HepG2 (cell line): Measurements from ENCODE around the gene SOAT2. TPM values are rescaled to one million over a fixed set of nuclear protein-coding genes. Genes with fewer than 3 reads are reported as not detected.

Source experiments
- AGO2 ChIP-seq: fragments of 200-400 bp; formaldehyde crosslinking; optimal IDR thresholded peaks from 2 replicates; pipeline ENCODE3; 2017; ENCODE audit warnings: mild to moderate bottlenecking, low read depth, low read length, moderate library complexity
- ARID3A ChIP-seq: IDR thresholded peaks from 2 replicates; pipeline ENCODE4 v1.6.1; 2012; ENCODE audit warnings: low read depth, low read length, improper control_type of control experiment
- DNMT3B ChIP-seq: conservative IDR thresholded peaks from 2 replicates; pipeline ENCODE4 v1.6.1; 2016; ENCODE audit warnings: missing biosample characterization, control low read depth
- ELF3 ChIP-seq: IDR thresholded peaks from 2 replicates; pipeline ENCODE4 v1.6.1; 2016; ENCODE audit warnings: missing genetic modification reagents, missing compliant biosample characterization
- FOSL2 ChIP-seq: sonication (generic); formaldehyde crosslinking; IDR thresholded peaks from 2 replicates; pipeline ENCODE4 v1.4.0; 2020; ENCODE audit warnings: missing genetic modification reagents
- FOXO4 ChIP-seq: sonication (generic); formaldehyde crosslinking; conservative IDR thresholded peaks from 2 replicates; pipeline ENCODE4 v1.8.1; 2023; ENCODE audit warnings: missing genetic modification reagents
- HDAC1 ChIP-seq: sonication (generic); formaldehyde crosslinking; IDR thresholded peaks from 2 replicates; pipeline ENCODE4 v1.5.1; 2020; ENCODE audit warnings: mild to moderate bottlenecking, missing genetic modification reagents
- HOXA9 ChIP-seq: sonication (generic); formaldehyde crosslinking; IDR thresholded peaks from 2 replicates; pipeline ENCODE4 v1.8.1; 2022; ENCODE audit warnings: missing genetic modification reagents, mild to moderate bottlenecking, moderate library complexity, borderline replicate concordance
- IKZF5 ChIP-seq: IDR thresholded peaks from 2 replicates; pipeline ENCODE4 v1.6.1; 2018; ENCODE audit warnings: missing genetic modification reagents, mild to moderate bottlenecking, missing compliant biosample characterization
- IRF2 ChIP-seq: IDR thresholded peaks from 2 replicates; pipeline ENCODE4 v1.6.1; 2018; ENCODE audit warnings: missing genetic modification reagents, missing compliant biosample characterization
- KDM3A ChIP-seq: IDR thresholded peaks from 2 replicates; pipeline ENCODE4 v1.6.1; 2018; ENCODE audit warnings: low read depth, missing compliant biosample characterization
- KLF16 ChIP-seq, 2 experiments: sonication (generic) in 1 of 2; formaldehyde crosslinking in 1 of 2; IDR thresholded peaks; 2 replicates each; pipeline versions ENCODE4 v1.6.1 to v1.8.0; 2016 to 2023; ENCODE audit warnings: missing genetic modification reagents in 2 of 2, missing compliant biosample characterization in 1 of 2
- NR2F6 ChIP-seq, 2 experiments: IDR thresholded peaks; 2 replicates each; pipeline ENCODE4 v1.6.1; 2016; ENCODE audit warnings: antibody characterized with exemption in 1 of 2, mild to moderate bottlenecking in 1 of 2
- RAD21 ChIP-seq: fragments of 450-650 bp; formaldehyde crosslinking; IDR thresholded peaks from 2 replicates; pipeline ENCODE4 v1.5.0; 2020; ENCODE audit warnings: mild to moderate bottlenecking
- SMAD1 ChIP-seq: sonication (generic); formaldehyde crosslinking; IDR thresholded peaks from 2 replicates; pipeline ENCODE4 v1.4.0; 2020; ENCODE audit warnings: missing genetic modification reagents, low read depth, mild to moderate bottlenecking, borderline replicate concordance
- SMAD9 ChIP-seq: sonication (generic); formaldehyde crosslinking; IDR thresholded peaks from 2 replicates; pipeline ENCODE4 v1.5.1; 2020; ENCODE audit warnings: mild to moderate bottlenecking, missing genetic modification reagents
- XRCC5 ChIP-seq: fragments of 200-400 bp; formaldehyde crosslinking; optimal IDR thresholded peaks from 2 replicates; pipeline ENCODE3; 2017; ENCODE audit warnings: mild to moderate bottlenecking, low read length
- ZNF331 ChIP-seq: sonication (generic); formaldehyde crosslinking; IDR thresholded peaks from 2 replicates; pipeline ENCODE4 v1.4.0; 2020; ENCODE audit warnings: missing genetic modification reagents
- ZNF574 ChIP-seq: sonication (generic); formaldehyde crosslinking; IDR thresholded peaks from 2 replicates; pipeline ENCODE4 v1.4.0; 2020; ENCODE audit warnings: missing genetic modification reagents
- ZNF639 ChIP-seq: conservative IDR thresholded peaks from 2 replicates; pipeline ENCODE4 v1.6.1; 2018; ENCODE audit warnings: missing genetic modification reagents
- ZNF75D ChIP-seq: sonication (generic); formaldehyde crosslinking; IDR thresholded peaks from 2 replicates; pipeline ENCODE4 v1.8.1; 2023; ENCODE audit warnings: missing genetic modification reagents, mild to moderate bottlenecking, borderline replicate concordance
- polyA plus RNA-seq, 8 experiments: library from polyadenylated mRNA; depleted of rRNA in 3 of 8; stranded (reverse) in 7 of 8; unstranded in 1 of 8; fragments of >200 nt; fragmentation: Illumina TruSeq in 4 of 8; extraction: Trizol in 4 of 8; gene quantifications; 2 replicates each; pipeline versions ENCODE4 v1.2.1 to v1.2.3, GENCODE V29; 2011 to 2016; ENCODE audit warnings: low read depth in 4 of 8, missing spikeins in 1 of 8, mixed read lengths in 1 of 8; ENCODE audit not compliant: insufficient read depth in 1 of 8
- total RNA-seq, 5 experiments: library from RNA; depleted of rRNA; stranded (reverse); fragments of >200 nt; fragmentation: Illumina TruSeq; extraction: Trizol; gene quantifications; 2 replicates each; pipeline ENCODE4 v1.2.3, GENCODE V29; 2016; ENCODE audit warnings: low read depth in 1 of 5

The SOAT2 gene
- total and polyA plus RNA-seq, 2 of the 13 experiments (the other 11 are each of a cell fraction or from before 2014, with no cell fraction given): 14.9 to 108 TPM

- TF ChIP-seq ZNF574 (CRISPR knock-in tag) (peak; percentile 94), SMAD9 (CRISPR knock-in tag) (no peak), AGO2 (no peak), HDAC1 (no peak), ELF3 (CRISPR knock-in tag) (peak; percentile 46; the same call in 1 of the 2 replicates), IKZF5 (CRISPR knock-in tag) (peak; percentile 36; the same call in 1 of the 2 replicates), SMAD1 (CRISPR knock-in tag) (no peak), ARID3A (no peak), RAD21 (CRISPR knock-in tag) (peak; percentile 89), ZNF639 (CRISPR knock-in tag) (no peak), IRF2 (CRISPR knock-in tag) (peak; percentile 56; the same call in 1 of the 2 replicates), KDM3A (CRISPR knock-in tag) (no peak), DNMT3B (CRISPR knock-in tag) (no peak), FOSL2 (0 out of 2 replicates have a peak, but pooled peaks have one; percentile 10), ZNF331 (CRISPR knock-in tag) (0 out of 2 replicates have a peak, but pooled peaks have one; percentile 42), NR2F6 (IDR thresholded peaks at IDR 0.05) (no peak), NR2F6 (CRISPR knock-in tag; IDR thresholded peaks at IDR 0.05) (peak; percentile 49; the same call in 1 of the 2 replicates), XRCC5 (peak; percentile 93), HOXA9 (CRISPR knock-in tag) (no peak), FOXO4 (no peak), ZNF75D (no peak), KLF16 (CRISPR knock-in tag; IDR thresholded peaks at IDR 0.05) (0 out of 4 replicates have a peak, but pooled peaks of 1 of the 2 experiments have one; percentile 43)
These were observed 56.0 kb downstream of the SOAT2 start (continued) for GRCh38 chr12:53159195-53159839.
